H9 (cell line): ENCODE measurements around the gene VSIG2. TPM values are rescaled to one million over a fixed set of nuclear protein-coding genes. Genes with fewer than 3 reads are reported as not detected.

ENCODE experiments used
- DNase-seq: peaks from one replicate; pipeline ENCODE4 v3.0.0-alpha.2; 2017
- H2AFZ ChIP-seq: one replicate; pipeline ENCODE4 v1.6.1; 2013; ENCODE audit warnings: mild to moderate bottlenecking, low read length, control low read depth, moderate library complexity
- H2AK5ac ChIP-seq: 2 replicates; pipeline ENCODE4 v1.6.1; 2013; ENCODE audit warnings: low read length, control low read depth, mixed read lengths; ENCODE audit not compliant: insufficient read length
- H2BK120ac ChIP-seq: one replicate; pipeline ENCODE4 v1.6.1; 2013; ENCODE audit warnings: low read depth, mild to moderate bottlenecking, low read length, control low read depth, inconsistent platforms; ENCODE audit not compliant: poor library complexity, severe bottlenecking
- H2BK12ac ChIP-seq: 2 replicates; pipeline ENCODE4 v1.6.1; 2013; ENCODE audit warnings: low read length, control low read depth, mixed read lengths, low read depth; ENCODE audit not compliant: insufficient read length
- H2BK15ac ChIP-seq: 2 replicates; pipeline ENCODE4 v1.6.1; 2013; ENCODE audit warnings: low read depth, low read length, control low read depth
- H2BK20ac ChIP-seq: one replicate; pipeline ENCODE4 v1.6.1; 2013; ENCODE audit warnings: low read depth, mild to moderate bottlenecking, low read length, control low read depth, inconsistent platforms; ENCODE audit not compliant: poor library complexity, severe bottlenecking
- H2BK5ac ChIP-seq: 2 replicates; pipeline ENCODE4 v1.6.1; 2013; ENCODE audit warnings: low read length, control low read depth, mixed read lengths; ENCODE audit not compliant: insufficient read length
- H3K14ac ChIP-seq: 2 replicates; pipeline ENCODE4 v1.6.1; 2013; ENCODE audit warnings: low read length, control low read depth; ENCODE audit not compliant: insufficient read depth
- H3K18ac ChIP-seq: 2 replicates; pipeline ENCODE4 v1.6.1; 2013; ENCODE audit warnings: low read depth, mild to moderate bottlenecking, mixed read lengths, low read length, control low read depth; ENCODE audit not compliant: insufficient read length
- H3K23ac ChIP-seq: 2 replicates; pipeline ENCODE4 v1.6.1; 2013; ENCODE audit warnings: low read length, control low read depth, mixed read lengths, low read depth; ENCODE audit not compliant: insufficient read length
- H3K23me2 ChIP-seq: 2 replicates; pipeline ENCODE4 v1.6.1; 2013; ENCODE audit warnings: low read depth, mild to moderate bottlenecking, mixed read lengths, low read length, control low read depth; ENCODE audit not compliant: insufficient read length, poor library complexity, severe bottlenecking
- H3K27ac ChIP-seq: 2 replicates; pipeline ENCODE4 v1.5.1; 2013; ENCODE audit warnings: low read length, control low read depth, mixed read lengths, low read depth; ENCODE audit not compliant: insufficient read length
- H3K27me3 ChIP-seq: 2 replicates; pipeline ENCODE4 v1.6.1; 2013; ENCODE audit warnings: low read length, control low read depth, inconsistent platforms; ENCODE audit not compliant: insufficient read depth
- H3K4ac ChIP-seq: 2 replicates; pipeline ENCODE4 v1.6.1; 2013; ENCODE audit warnings: low read depth, mild to moderate bottlenecking, control low read depth, inconsistent platforms, low read length, moderate library complexity
- H3K4me1 ChIP-seq: 2 replicates; pipeline ENCODE4 v1.6.1; 2013; ENCODE audit warnings: low read length, control low read depth, inconsistent platforms; ENCODE audit not compliant: insufficient read depth
- H3K4me2 ChIP-seq: 2 replicates; pipeline ENCODE4 v1.6.1; 2013; ENCODE audit warnings: low read length, control low read depth, mixed read lengths; ENCODE audit not compliant: insufficient read length, insufficient read depth
- H3K56ac ChIP-seq: 2 replicates; pipeline ENCODE4 v1.6.1; 2013; ENCODE audit warnings: low read depth, mild to moderate bottlenecking, mixed read lengths, low read length, control low read depth; ENCODE audit not compliant: insufficient read length
- H3K79me1 ChIP-seq: 2 replicates; pipeline ENCODE4 v1.6.1; 2013; ENCODE audit warnings: low read depth, mild to moderate bottlenecking, moderate library complexity, low read length, control low read depth, inconsistent platforms; ENCODE audit not compliant: insufficient read depth, poor library complexity, severe bottlenecking
- H3K79me2 ChIP-seq: 2 replicates; pipeline ENCODE4 v1.6.1; 2013; ENCODE audit warnings: low read length, control low read depth, inconsistent platforms; ENCODE audit not compliant: insufficient read depth
- H3K9ac ChIP-seq: 2 replicates; pipeline ENCODE4 v1.6.1; 2013; ENCODE audit warnings: low read length, control low read depth, mixed read lengths; ENCODE audit not compliant: insufficient read length; ENCODE audit errors: extremely low read depth
- H3K9me3 ChIP-seq: one replicate; pipeline ENCODE4 v1.6.1; 2013; ENCODE audit warnings: low read depth, low read length, inconsistent platforms; ENCODE audit not compliant: control insufficient read depth
- H3T11ph ChIP-seq: one replicate; pipeline ENCODE4 v1.6.1; 2013; ENCODE audit warnings: mild to moderate bottlenecking, low read length, control low read depth, inconsistent platforms
- H4K20me1 ChIP-seq: one replicate; pipeline ENCODE4 v1.6.1; 2013; ENCODE audit not compliant: control insufficient read depth, insufficient read length, insufficient read depth
- H4K5ac ChIP-seq: 2 replicates; pipeline ENCODE4 v1.6.1; 2013; ENCODE audit warnings: low read depth, mild to moderate bottlenecking, mixed read lengths, low read length, control low read depth; ENCODE audit not compliant: insufficient read length
- H4K8ac ChIP-seq: replicated peaks from 2 replicates; pipeline ENCODE4 v1.6.1; 2013; ENCODE audit warnings: low read length, control low read depth, mixed read lengths, low read depth; ENCODE audit not compliant: insufficient read length
- H4K91ac ChIP-seq: 2 replicates; pipeline ENCODE4 v1.6.1; 2013; ENCODE audit warnings: low read depth, mild to moderate bottlenecking, moderate library complexity, mixed read lengths, low read length, control low read depth; ENCODE audit not compliant: insufficient read length
- H3K27ac Mint-ChIP-seq, 3 experiments: 2 replicates in 2 of 3; 3 replicates in 1 of 3; pipeline ENCODE4 v1.8.0; 2020 to 2021; ENCODE audit warnings: mixed read lengths in 3 of 3, mild to moderate bottlenecking in 1 of 3, moderate library complexity in 1 of 3
- H3K27me3 Mint-ChIP-seq: 2 replicates; pipeline ENCODE4 v1.8.0; 2021; ENCODE audit warnings: low read depth, mild to moderate bottlenecking, moderate library complexity, mixed read lengths
- H3K36me3 Mint-ChIP-seq, 3 experiments: 2 replicates in 2 of 3; 3 replicates in 1 of 3; pipeline ENCODE4 v1.8.0; 2020 to 2021; ENCODE audit warnings: low read depth in 3 of 3, mixed read lengths in 3 of 3; ENCODE audit not compliant: insufficient read depth in 1 of 3
- H3K4me1 Mint-ChIP-seq, 2 experiments: 2 replicates each; pipeline ENCODE4 v1.8.0; 2020; ENCODE audit warnings: mixed read lengths in 2 of 2
- H3K4me3 Mint-ChIP-seq, 2 experiments: 2 replicates in 1 of 2; 3 replicates in 1 of 2; pipeline ENCODE4 v1.8.0; 2020 to 2021; ENCODE audit warnings: mild to moderate bottlenecking in 2 of 2, mixed read lengths in 2 of 2, moderate library complexity in 1 of 2
- H3K9me3 Mint-ChIP-seq, 2 experiments: 2 replicates in 1 of 2; 3 replicates in 1 of 2; pipeline ENCODE4 v1.8.0; 2020; ENCODE audit warnings: mild to moderate bottlenecking in 2 of 2, mixed read lengths in 2 of 2, moderate library complexity in 1 of 2
- WGBS: extraction: QIAGEN DNeasy Blood & Tissue Kit; methylation state at CpG from one replicate; pipeline ENCODE4 v1.1.7; 2013; ENCODE audit warnings: missing lambda C conversion rate, low lambda C conversion rate, mixed read lengths; ENCODE audit not compliant: insufficient read length; ENCODE audit errors: extremely low coverage; 5-methylcytosine and 5-hydroxymethylcytosine counted together
- total RNA-seq: library from RNA; stranded (reverse); gene quantifications from 2 replicates; pipeline ENCODE4 v1.2.1, GENCODE V29; 2021
- TF ChIP-seq, protein P1 (sequence below): fragments of 200-600 bp; sonication (generic); conservative IDR thresholded peaks from 3 replicates; pipeline ENCODE4 v1.8.0; 2021; ENCODE audit warnings: antibody characterized with exemption, mild to moderate bottlenecking

The VSIG2 gene
- total RNA-seq, 1 experiment from 2014 or later, result not detected

DNA sequence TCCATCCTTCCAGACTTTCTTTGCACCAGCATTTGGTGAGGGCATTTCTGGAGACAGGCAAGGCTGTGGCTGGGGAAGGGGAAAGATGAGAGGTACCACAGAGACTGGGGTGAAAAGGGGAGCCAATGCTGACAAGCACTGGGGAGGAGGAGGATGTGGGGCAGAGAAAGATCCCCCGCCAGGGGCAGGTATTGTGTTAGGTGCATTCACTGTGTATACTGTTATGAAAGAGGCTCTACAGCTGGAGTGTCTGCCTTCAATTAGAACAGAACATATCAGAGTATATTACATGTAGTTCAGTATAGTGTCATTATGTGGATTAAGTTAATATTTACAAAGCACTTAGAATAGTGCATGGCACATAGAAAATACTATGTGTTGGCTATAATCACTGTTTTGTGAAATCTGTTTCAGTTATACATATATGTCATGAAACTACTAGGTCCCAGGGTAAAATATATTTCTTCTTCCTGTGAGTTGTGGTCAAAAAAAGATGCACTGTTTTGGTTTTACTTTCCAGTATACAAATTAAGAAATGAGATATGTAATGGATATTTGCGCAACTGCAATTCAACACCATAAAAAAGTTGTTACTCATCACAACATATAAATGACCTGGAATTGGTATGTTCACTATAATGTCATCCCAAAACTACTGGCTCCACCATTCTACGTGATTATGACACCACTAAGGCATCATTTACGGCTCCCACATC lies 39.7 kb upstream of the VSIG2 start:
- peaks cover 46 to 48% of the 10 kb centered on the region in 2 experiments for H3K4me1 Mint-ChIP-seq
- no peaks in the 10 kb centered on the region for H3K23me2 ChIP-seq

More for the DNA sequence above, 39.7 kb upstream of the VSIG2 start:
- Histone ChIP-seq H2BK12ac (no peak overlapping the region), H3K9ac (no peak overlapping the region), H2BK120ac (no peak overlapping the region), H2AK5ac (no peak overlapping the region), H3K14ac (no peak overlapping the region; the same call in 1 of the 2 replicates), H2BK5ac (no peak overlapping the region), H4K91ac (no peak overlapping the region), H3K23ac (no peak overlapping the region), H2BK20ac (no peak overlapping the region), H3K4me2 (peak overlapping the region; percentile 69), H3K4ac (no peak overlapping the region), H3K79me1 (peaks cover 2% of the 10 kb centered on the region), H4K20me1 (no peaks in the 10 kb centered on the region), H3T11ph (no peak overlapping the region), H2AFZ (no peak overlapping the region), H3K9me3 (no peaks in the 10 kb centered on the region), H3K27me3 (no peaks in the 10 kb centered on the region), H3K56ac (no peak overlapping the region), H3K4me1 (peaks cover 8% of the 10 kb centered on the region; the same call in 1 of the 2 replicates), H3K27ac (no peak overlapping the region), H3K18ac (no peak overlapping the region), H4K8ac (no peak overlapping the region), H3K79me2 (peaks cover 40% of the 10 kb centered on the region; the same call in 1 of the 2 replicates), H4K5ac (no peak overlapping the region), H2BK15ac (no peak overlapping the region)
- WGBS, result no CpG with 5 or more reads among the region's 4 CpGs
- no peaks in the 10 kb centered on the region for H3K27me3 Mint-ChIP-seq
- TF ChIP-seq, protein P1, sequence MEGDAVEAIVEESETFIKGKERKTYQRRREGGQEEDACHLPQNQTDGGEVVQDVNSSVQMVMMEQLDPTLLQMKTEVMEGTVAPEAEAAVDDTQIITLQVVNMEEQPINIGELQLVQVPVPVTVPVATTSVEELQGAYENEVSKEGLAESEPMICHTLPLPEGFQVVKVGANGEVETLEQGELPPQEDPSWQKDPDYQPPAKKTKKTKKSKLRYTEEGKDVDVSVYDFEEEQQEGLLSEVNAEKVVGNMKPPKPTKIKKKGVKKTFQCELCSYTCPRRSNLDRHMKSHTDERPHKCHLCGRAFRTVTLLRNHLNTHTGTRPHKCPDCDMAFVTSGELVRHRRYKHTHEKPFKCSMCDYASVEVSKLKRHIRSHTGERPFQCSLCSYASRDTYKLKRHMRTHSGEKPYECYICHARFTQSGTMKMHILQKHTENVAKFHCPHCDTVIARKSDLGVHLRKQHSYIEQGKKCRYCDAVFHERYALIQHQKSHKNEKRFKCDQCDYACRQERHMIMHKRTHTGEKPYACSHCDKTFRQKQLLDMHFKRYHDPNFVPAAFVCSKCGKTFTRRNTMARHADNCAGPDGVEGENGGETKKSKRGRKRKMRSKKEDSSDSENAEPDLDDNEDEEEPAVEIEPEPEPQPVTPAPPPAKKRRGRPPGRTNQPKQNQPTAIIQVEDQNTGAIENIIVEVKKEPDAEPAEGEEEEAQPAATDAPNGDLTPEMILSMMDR, result no peak
- H3K4me3 Mint-ChIP-seq, result no peak overlapping the region
- no peaks in the 10 kb centered on the region for H3K9me3 Mint-ChIP-seq
- H3K36me3 Mint-ChIP-seq, result no peaks in the 10 kb centered on the region
- no peak for DNase-seq
- H3K27ac Mint-ChIP-seq, result 0 out of 7 replicates have a peak overlapping the region, but pooled peaks of 1 of the 3 experiments have one; percentile 9
